GM12878 (cell line): ENCODE measurements around the gene PCDHGA7. TPM values are rescaled to one million over a fixed set of nuclear protein-coding genes. Genes with fewer than 3 reads are reported as not detected.

Source experiments
- ATAC-seq: fragments of 200-7000 bp; cut with Tn5 transposase; 3 replicates; pipeline ENCODE4 v1.9.1; 2020; ENCODE audit warnings: mild to moderate bottlenecking, moderate library complexity
- BruUV-seq: library from RNA; stranded (reverse); fragments of 400-500 nt; replicated peaks from 2 replicates; lab custom pipeline; 2021; lab: Mats Ljungman, UMichigan
- CTCF ChIA-PET: fragments of 300-600 bp; sonication (Branson Sonifier 250); formaldehyde crosslinking; extraction: SDS; loops from one replicate; lab custom pipeline; 2021; ENCODE audit warnings: inconsistent platforms; lab: Yijun Ruan, JAX
- POLR2A ChIA-PET: fragments of 350-600 bp; formaldehyde crosslinking; extraction: SDS; loops from one replicate; lab custom pipeline; 2021; ENCODE audit warnings: inconsistent platforms; lab: Charles Lee
- RAD21 ChIA-PET: fragments of 300-600 bp; sonication (Branson Sonifier 250); formaldehyde crosslinking; loops from one replicate; lab custom pipeline; 2023; ENCODE audit warnings: antibody characterized with exemption; ENCODE audit not compliant: unreplicated experiment; lab: Charles Lee
- SMC1A ChIA-PET: fragments of 300-600 bp; sonication (Branson Sonifier 250); formaldehyde crosslinking; loops from one replicate; lab custom pipeline; 2023; ENCODE audit not compliant: unreplicated experiment, uncharacterized antibody; lab: Charles Lee
- DNase-seq: peaks from one replicate; pipeline ENCODE4 v3.0.0-alpha.2; 2011; ENCODE audit warnings: low read depth, low spot score
- FAIRE-seq: peaks from 3 replicates; lab custom pipeline; 2011; peaks lifted over from hg19 to GRCh38; lab: Jason Lieb, UNC
- H2AFZ ChIP-seq: 2 replicates; pipeline ENCODE4 v1.6.0; 2011; ENCODE audit warnings: low read depth, low read length, control low read depth; ENCODE audit not compliant: control insufficient read depth
- H3K27ac ChIP-seq: 2 replicates; pipeline ENCODE4 v1.5.1; 2011; ENCODE audit warnings: control low read depth; ENCODE audit not compliant: control insufficient read depth, insufficient read depth
- H3K27me3 ChIP-seq, 2 experiments: replicated peaks in 1 of 2; 2 replicates each; pipeline versions ENCODE4 v1.6.0 to v1.6.1; 2011; ENCODE audit warnings: low read length in 1 of 2; ENCODE audit not compliant: control insufficient read depth in 2 of 2, insufficient read depth in 2 of 2
- H3K36me3 ChIP-seq, 2 experiments: 2 replicates each; pipeline ENCODE4 v1.5.1; 2011; ENCODE audit warnings: low read length in 1 of 2; ENCODE audit not compliant: control insufficient read depth in 2 of 2, insufficient read depth in 2 of 2
- H3K4me1 ChIP-seq: 2 replicates; pipeline ENCODE4 v1.6.1; 2011; ENCODE audit warnings: mild to moderate bottlenecking, low read length, moderate library complexity, mixed read lengths; ENCODE audit not compliant: control insufficient read depth, insufficient read depth
- H3K4me2 ChIP-seq: 2 replicates; pipeline ENCODE4 v1.6.0; 2011; ENCODE audit warnings: control low read depth; ENCODE audit not compliant: control insufficient read depth, insufficient read depth
- H3K4me3 ChIP-seq: fragments of 200-600 bp; sonication (generic); 2 replicates; pipeline ENCODE4 v1.5.1; 2016
- H3K79me2 ChIP-seq: 2 replicates; pipeline ENCODE4 v1.6.0; 2011; ENCODE audit warnings: low read length; ENCODE audit not compliant: control insufficient read depth, insufficient read depth
- H3K9ac ChIP-seq: 2 replicates; pipeline ENCODE4 v1.8.0; 2011; ENCODE audit warnings: low read length, control low read depth, mixed read lengths; ENCODE audit not compliant: control insufficient read depth, insufficient read depth
- H3K9me3 ChIP-seq: replicated peaks from 3 replicates; pipeline ENCODE4 v1.5.1; 2011; ENCODE audit warnings: mild to moderate bottlenecking, low read length; ENCODE audit not compliant: control insufficient read depth, insufficient read depth
- H4K20me1 ChIP-seq: 2 replicates; pipeline ENCODE4 v1.6.0; 2011; ENCODE audit not compliant: control insufficient read depth, insufficient read depth
- CEBPB ChIP-seq, 2 experiments: fragments of 150-350 bp in 1 of 2; IDR thresholded peaks; 2 replicates each; pipeline ENCODE4 v1.6.1; 2012 to 2014; ENCODE audit warnings: low read depth in 2 of 2, low read length in 2 of 2, borderline replicate concordance in 1 of 2, inconsistent platforms in 1 of 2
- CREB1 ChIP-seq: IDR thresholded peaks from 2 replicates; pipeline ENCODE4 v1.6.1; 2012; ENCODE audit warnings: low read depth, mild to moderate bottlenecking, inconsistent platforms
- CREM ChIP-seq: IDR thresholded peaks from 2 replicates; pipeline ENCODE4 v1.6.1; 2014; ENCODE audit warnings: antibody characterized with exemption, low read depth
- ESRRA ChIP-seq: IDR thresholded peaks from 2 replicates; pipeline ENCODE4 v1.6.1; 2012; ENCODE audit warnings: mild to moderate bottlenecking, low read length, improper control_type of control experiment
- FOXK2 ChIP-seq: fragments of 450-650 bp; IDR thresholded peaks from 2 replicates; pipeline ENCODE4 v1.6.1; 2017; ENCODE audit warnings: mild to moderate bottlenecking, moderate library complexity
- GATAD2B ChIP-seq: fragments of 450-650 bp; conservative IDR thresholded peaks from 2 replicates; pipeline ENCODE4 v1.6.1; 2017; ENCODE audit warnings: low read depth, mild to moderate bottlenecking, moderate library complexity
- KLF5 ChIP-seq: fragments of 450-650 bp; IDR thresholded peaks from 2 replicates; pipeline ENCODE4 v1.6.1; 2014; ENCODE audit warnings: mild to moderate bottlenecking; ENCODE audit not compliant: partially characterized antibody
- RELA ChIP-seq: fragments of 450-650 bp; IDR thresholded peaks from 2 replicates; pipeline ENCODE4 v1.8.0; 2014; ENCODE audit warnings: borderline replicate concordance; ENCODE audit not compliant: partially characterized antibody
- SREBF1 ChIP-seq: IDR thresholded peaks from 2 replicates; pipeline ENCODE4 v1.6.1; 2012; ENCODE audit warnings: mild to moderate bottlenecking, low read length
- SREBF2 ChIP-seq: IDR thresholded peaks from 2 replicates; pipeline ENCODE4 v1.6.1; 2012; ENCODE audit warnings: mild to moderate bottlenecking, low read length
- TCF3 ChIP-seq: IDR thresholded peaks from 2 replicates; pipeline ENCODE4 v1.6.1; 2012; ENCODE audit warnings: low read depth, mild to moderate bottlenecking, low read length, borderline replicate concordance; ENCODE audit not compliant: insufficient read depth
- WGBS: methylation state at CpG from one replicate; pipeline ENCODE4 v1.1.6; 2016; ENCODE audit warnings: low lambda C conversion rate; ENCODE audit not compliant: insufficient replicate concordance, insufficient coverage; ENCODE audit errors: missing lambda C conversion rate; 5-methylcytosine and 5-hydroxymethylcytosine counted together
- in situ Hi-C: fragments of 300-500 bp; cut with MboI; formaldehyde crosslinking; loops from 9 replicates; pipeline ENCODE4 v1.14.3; 2018; ENCODE audit warnings: mixed read lengths
- intact Hi-C: fragments of 100-400 bp; cut with micrococcal nuclease; formaldehyde crosslinking; loops from one replicate; pipeline ENCODE4 v1.14.2; 2022; ENCODE audit not compliant: unreplicated experiment
- polyA plus RNA-seq, 11 experiments: library from polyadenylated mRNA; depleted of rRNA in 4 of 11; unstranded in 6 of 11; stranded (reverse) in 5 of 11; fragments of >200 nt; fragmentation: Nextera tagmentation in 4 of 11; fragmentation: Illumina TruSeq in 1 of 11; extraction: Ambion mirVana in 4 of 11; extraction: Trizol in 1 of 11; gene quantifications; 1 replicate in 1 of 11; 2 replicates in 10 of 11; pipeline versions ENCODE4 v1.2.1 to v1.2.3, GENCODE V29; 2011 to 2016; ENCODE audit warnings: inconsistent platforms in 2 of 11, missing spikeins in 2 of 11, low read depth in 1 of 11
- total RNA-seq, 4 experiments: library from RNA; depleted of rRNA in 3 of 4; stranded (reverse); fragments of >200 nt in 3 of 4; fragmentation: Illumina TruSeq in 1 of 4; extraction: Trizol in 1 of 4; gene quantifications; 2 replicates each; pipeline versions ENCODE4 v1.2.1 to v1.2.3, GENCODE V29; 2013 to 2021
- TF ChIP-seq, protein P1 (sequence below): fragments of 450-650 bp; IDR thresholded peaks from 2 replicates; pipeline ENCODE4 v1.6.1; 2016; ENCODE audit warnings: mild to moderate bottlenecking

PCDHGA7 gene
- total and polyA plus RNA-seq, 10 of the 15 experiments (the other 5 are each of a cell fraction or from before 2014, with no cell fraction given) = 0.01 to 0.18 (median 0.08) TPM; not detected in 3

DNA sequence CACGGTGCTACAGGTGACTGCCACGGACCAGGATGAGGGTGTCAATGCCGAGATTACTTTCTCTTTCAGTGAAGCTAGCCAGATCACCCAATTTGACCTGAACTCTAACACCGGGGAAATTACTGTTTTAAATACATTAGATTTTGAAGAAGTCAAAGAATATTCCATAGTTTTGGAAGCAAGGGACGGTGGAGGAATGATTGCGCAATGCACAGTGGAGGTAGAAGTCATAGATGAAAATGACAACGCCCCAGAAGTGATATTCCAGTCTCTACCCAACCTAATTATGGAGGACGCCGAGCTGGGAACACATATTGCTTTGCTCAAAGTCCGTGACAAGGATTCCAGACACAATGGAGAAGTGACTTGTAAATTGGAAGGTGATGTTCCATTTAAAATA is 6.1 kb downstream of the PCDHGA7 start:
- Histone ChIP-seq H3K9ac (no peak overlapping the region), H2AFZ (no peak overlapping the region), H3K27me3 (no peaks in the 10 kb centered on the region), H3K27ac (no peak overlapping the region), H3K4me2 (no peak overlapping the region), H3K79me2 (no peaks in the 10 kb centered on the region), H3K36me3 (no peaks in the 10 kb centered on the region), H3K4me1 (no peaks in the 10 kb centered on the region), H3K9me3 (peaks cover 5% of the 10 kb centered on the region; the same call in 2 of the 3 replicates), H4K20me1 (no peaks in the 10 kb centered on the region), H3K4me3 (no peak overlapping the region)
- no peak for TF ChIP-seq FOXK2
- TF ChIP-seq CREM = no peak
- no peak for TF ChIP-seq SREBF1
- TF ChIP-seq GATAD2B = no peak
- no peak for TF ChIP-seq CREB1
- TF ChIP-seq ESRRA = no peak
- TF ChIP-seq SREBF2 = no peak
- TF ChIP-seq RELA = no peak
- no peak for TF ChIP-seq KLF5
- no peak; a peak in 1 of 4 replicates for TF ChIP-seq CEBPB (IDR thresholded peaks at IDR 0.05; ENCODE audit: borderline replicate concordance in 1 of 2, low read depth in 2 of 2, low read length in 2 of 2)
- TF ChIP-seq TCF3 = no peak
- TF ChIP-seq, protein P1, sequence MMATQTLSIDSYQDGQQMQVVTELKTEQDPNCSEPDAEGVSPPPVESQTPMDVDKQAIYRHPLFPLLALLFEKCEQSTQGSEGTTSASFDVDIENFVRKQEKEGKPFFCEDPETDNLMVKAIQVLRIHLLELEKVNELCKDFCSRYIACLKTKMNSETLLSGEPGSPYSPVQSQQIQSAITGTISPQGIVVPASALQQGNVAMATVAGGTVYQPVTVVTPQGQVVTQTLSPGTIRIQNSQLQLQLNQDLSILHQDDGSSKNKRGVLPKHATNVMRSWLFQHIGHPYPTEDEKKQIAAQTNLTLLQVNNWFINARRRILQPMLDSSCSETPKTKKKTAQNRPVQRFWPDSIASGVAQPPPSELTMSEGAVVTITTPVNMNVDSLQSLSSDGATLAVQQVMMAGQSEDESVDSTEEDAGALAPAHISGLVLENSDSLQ = no peak
- intact Hi-C loops = no loop called here
- 73% methylated on average over 10 of the region's 10 CpGs for WGBS
- ChIA-PET CTCF (no interaction called here), RAD21 (no interaction called here), POLR2A (no interaction called here), SMC1A (no interaction called here)
- FAIRE-seq = no peak
- in situ Hi-C loops = no loop called here
- no peak for ATAC-seq
- no TSS peak for BruUV-seq
- no peak for DNase-seq
